Activated CD8-positive, alpha-beta memory T cell treated with anti-CD3 and anti-CD28 coated beads for 48 hours (primary cell): ENCODE data around the gene CDC23.
"Not testable (repeated sequence)": the region's sequence is repeated elsewhere in the genome, so short reads cannot be mapped to it uniquely, and the experiment has no call there.

Source experiments
- DNase-seq, 3 experiments: peaks; one replicate each; pipeline ENCODE4 v3.0.0-alpha.2; 2020; ENCODE audit warnings: low read depth in 2 of 3, low spot score in 2 of 3

CDC23 gene

GRCh38 chr5:138216799-138217198, 3.7 kb upstream of the CDC23 start:
- no peak for DNase-seq

- peak in 2 of 3 experiments; percentile 0 to 8 for DNase-seq
These were observed 329 bp downstream of the CDC23 start for GRCh38 chr5:138212828-138213160.

- DNase-seq = no peak
These were observed 2.1 kb downstream of the CDC23 start for GRCh38 chr5:138210985-138211384.

GRCh38 chr5:138193859-138194258, 19.3 kb downstream of the CDC23 start:
- not testable (repeated sequence) for DNase-seq

- DNase-seq = no peak
These were observed 20.3 kb downstream of the CDC23 start for GRCh38 chr5:138192826-138193225.

- DNase-seq = no peak
These were observed 24.5 kb downstream of the CDC23 start for GRCh38 chr5:138188626-138189025.

- DNase-seq = no peak
These were observed 27.1 kb downstream of the CDC23 start for GRCh38 chr5:138186002-138186447.

GRCh38 chr5:138182808-138183207, 30.3 kb downstream of the CDC23 start:
- DNase-seq = no peak

- DNase-seq = no peak
These were observed 32.3 kb downstream of the CDC23 start for GRCh38 chr5:138180841-138181240.

GRCh38 chr5:138180183-138180782, 32.8 kb downstream of the CDC23 start:
- no peak for DNase-seq

GRCh38 chr5:138179277-138179857, 33.8 kb downstream of the CDC23 start:
- DNase-seq = peak in 1 of 3 experiments; percentile 9

- peak; percentile 41 to 78 (median 77) for DNase-seq
These were observed 34.4 kb downstream of the CDC23 start, which contains the start of the genes BRD8 and KIF20A for GRCh38 chr5:138178516-138179276. BRD8 (minus strand) TSS chr5:138178630; CDS start chr5:138178614, 16 bp downstream. KIF20A (plus strand) TSS chr5:138179112; CDS start chr5:138179681, 569 bp downstream.

- DNase-seq = no peak
These were observed 35.1 kb downstream of the CDC23 start for GRCh38 chr5:138177941-138178515.

- DNase-seq = no peak
These were observed 42.8 kb downstream of the CDC23 start for GRCh38 chr5:138170299-138170698.

GRCh38 chr5:138169124-138169523, 44.0 kb downstream of the CDC23 start:
- DNase-seq = no peak

- no peak for DNase-seq
These were observed 49.4 kb downstream of the CDC23 start for GRCh38 chr5:138163721-138164120.

GRCh38 chr5:138160706-138161105, 52.4 kb downstream of the CDC23 start:
- no peak for DNase-seq

- DNase-seq = no peak
These were observed 53.5 kb downstream of the CDC23 start for GRCh38 chr5:138159666-138160065.

GRCh38 chr5:138157626-138158025, 55.5 kb downstream of the CDC23 start:
- no peak for DNase-seq

GRCh38 chr5:138155977-138156376, 57.1 kb downstream of the CDC23 start:
- not testable (repeated sequence) for DNase-seq

- DNase-seq = no peak
These were observed 63.6 kb downstream of the CDC23 start for GRCh38 chr5:138149530-138149929.

GRCh38 chr5:138148811-138149210, 64.3 kb downstream of the CDC23 start:
- no peak for DNase-seq
